Measurements from ENCODE around the gene ENOSF1.

ENOSF1 gene

GRCh38 chr18:673317-673716 lies 39.1 kb downstream of the ENOSF1 start:
- DNase-seq (no peak), ATAC-seq (no peak)

DNA sequence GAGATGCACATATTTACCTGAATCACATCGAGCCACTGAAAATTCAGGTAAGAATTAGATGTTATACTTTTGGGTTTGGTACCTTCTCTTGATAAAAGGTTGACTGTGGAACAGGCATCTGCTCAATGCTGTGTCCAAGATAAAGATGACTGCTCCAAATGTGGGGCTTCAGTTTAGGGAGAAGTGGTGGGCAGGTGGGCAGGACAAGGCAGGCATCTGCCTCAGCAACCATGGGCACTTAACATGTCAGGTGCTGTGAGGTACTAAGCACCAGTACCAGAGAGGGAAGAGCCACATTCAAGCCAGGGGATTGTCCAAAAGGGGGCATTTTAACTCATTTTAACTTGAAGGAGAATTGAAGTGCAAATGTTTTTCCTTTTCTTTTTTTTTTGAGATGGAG lies 41.0 kb downstream of the ENOSF1 start:
- no peak for DNase-seq
- ATAC-seq = no peak

DNA sequence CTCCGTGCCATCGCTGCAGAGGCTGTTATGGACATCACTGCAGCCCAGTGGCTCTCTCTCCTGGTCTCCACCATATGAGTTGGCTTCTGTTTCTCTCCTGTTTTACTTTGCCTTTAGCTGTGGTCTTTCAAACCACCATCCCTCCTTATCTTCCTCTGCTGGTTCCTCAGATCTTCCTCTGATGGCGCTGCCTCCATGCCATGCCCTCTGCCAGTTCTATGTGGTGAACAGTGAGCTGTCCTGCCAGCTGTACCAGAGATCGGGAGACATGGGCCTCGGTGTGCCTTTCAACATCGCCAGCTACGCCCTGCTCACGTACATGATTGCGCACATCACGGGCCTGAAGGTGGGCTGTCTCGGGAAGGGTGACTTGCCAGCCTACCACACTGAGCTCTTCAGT lies 41.9 kb downstream of the ENOSF1 start:
- DNase-seq = no peak
- ATAC-seq = no peak

DNA sequence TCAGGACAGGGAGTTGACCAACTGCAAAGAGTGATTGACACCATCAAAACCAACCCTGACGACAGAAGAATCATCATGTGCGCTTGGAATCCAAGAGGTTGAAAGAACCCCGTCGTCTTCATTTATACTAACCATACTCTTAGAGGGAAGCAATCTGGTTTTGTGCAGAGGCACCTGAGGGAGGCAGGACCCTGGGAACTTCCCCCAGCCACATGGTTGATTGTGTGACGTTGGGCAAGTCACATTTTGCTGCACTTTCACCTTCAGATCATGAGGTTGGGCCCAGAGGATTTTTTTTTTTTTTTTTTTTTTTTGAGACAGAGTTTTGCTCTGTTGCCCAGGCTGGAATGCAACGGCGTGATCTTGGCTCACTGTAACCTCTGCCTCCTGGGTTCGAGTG lies 43.4 kb downstream of the ENOSF1 start:
- DNase-seq = no peak
- ATAC-seq = no peak

DNA sequence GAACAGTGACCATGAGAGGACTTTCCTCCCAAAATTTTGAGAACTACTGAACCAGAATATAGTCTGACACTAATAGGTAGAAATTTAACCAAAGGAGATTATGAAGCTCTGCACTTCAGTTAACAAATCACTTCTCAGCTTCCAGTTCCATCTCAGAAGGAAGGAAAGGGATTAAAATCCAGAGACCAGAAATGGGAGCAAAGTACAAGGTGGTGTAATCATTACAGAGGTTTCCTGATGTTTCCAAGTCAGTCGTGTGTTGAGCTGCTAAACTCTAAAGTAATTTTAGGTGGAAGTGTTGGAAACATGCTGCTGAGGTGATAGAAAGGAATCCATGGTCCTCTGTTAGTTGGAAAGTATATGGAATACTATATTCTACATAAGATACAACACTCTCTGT lies 44.2 kb downstream of the ENOSF1 start:
- ATAC-seq (no peak), DNase-seq (no peak)

DNA sequence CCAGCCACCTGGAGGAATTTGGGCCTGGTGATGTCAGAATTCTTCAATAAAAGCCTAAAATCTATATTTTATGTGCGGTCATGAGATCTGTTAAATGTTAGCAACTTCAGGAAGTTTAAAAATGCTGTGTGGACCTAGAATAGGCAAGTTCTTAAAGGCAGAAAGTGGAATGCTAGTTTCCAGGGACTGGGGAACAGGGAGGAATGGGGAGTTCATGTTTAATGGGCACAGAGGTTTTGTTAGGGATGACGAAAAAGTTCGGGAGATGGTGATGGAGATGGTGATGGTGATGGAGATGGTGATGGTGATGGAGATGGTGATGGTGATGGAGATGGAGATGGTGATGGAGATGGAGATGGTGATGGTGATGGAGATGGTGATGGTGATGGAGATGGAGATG lies 45.8 kb downstream of the ENOSF1 start:
- DNase-seq = no peak
- ATAC-seq = no peak

DNA sequence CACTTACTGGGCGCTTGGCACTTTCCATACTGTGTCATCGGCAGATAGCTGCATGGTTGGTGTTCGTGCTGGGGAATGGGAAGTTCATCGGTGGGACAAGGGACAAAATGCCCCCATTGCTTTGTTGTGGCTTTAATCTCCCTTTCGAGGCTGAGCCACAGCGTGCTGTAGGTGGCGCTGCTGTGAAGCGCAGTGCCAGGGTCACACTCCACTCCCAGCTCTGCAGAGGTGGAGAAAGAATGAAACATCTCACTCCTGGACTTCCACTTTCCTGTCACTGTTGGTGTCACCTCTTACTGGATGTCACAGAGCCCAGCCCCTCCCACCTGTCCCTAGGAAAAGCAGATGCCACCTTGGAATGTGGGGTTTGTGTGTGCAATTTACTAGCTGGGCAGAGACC lies 46.3 kb downstream of the ENOSF1 start:
- ATAC-seq = no peak
- no peak for DNase-seq

GRCh38 chr18:662197-662596 lies 50.2 kb downstream of the ENOSF1 start:
- ATAC-seq = no peak

GRCh38 chr18:659597-659996 lies 52.8 kb downstream of the ENOSF1 start:
- DNase-seq (no peak), ATAC-seq (no peak)

More at GRCh38 chr18:662197-662596, 50.2 kb downstream of the ENOSF1 start:
- DNase-seq = no peak

- ATAC-seq = no peak
- no peak for DNase-seq
These were observed 53.4 kb downstream of the ENOSF1 start for GRCh38 chr18:658947-659533.

DNA sequence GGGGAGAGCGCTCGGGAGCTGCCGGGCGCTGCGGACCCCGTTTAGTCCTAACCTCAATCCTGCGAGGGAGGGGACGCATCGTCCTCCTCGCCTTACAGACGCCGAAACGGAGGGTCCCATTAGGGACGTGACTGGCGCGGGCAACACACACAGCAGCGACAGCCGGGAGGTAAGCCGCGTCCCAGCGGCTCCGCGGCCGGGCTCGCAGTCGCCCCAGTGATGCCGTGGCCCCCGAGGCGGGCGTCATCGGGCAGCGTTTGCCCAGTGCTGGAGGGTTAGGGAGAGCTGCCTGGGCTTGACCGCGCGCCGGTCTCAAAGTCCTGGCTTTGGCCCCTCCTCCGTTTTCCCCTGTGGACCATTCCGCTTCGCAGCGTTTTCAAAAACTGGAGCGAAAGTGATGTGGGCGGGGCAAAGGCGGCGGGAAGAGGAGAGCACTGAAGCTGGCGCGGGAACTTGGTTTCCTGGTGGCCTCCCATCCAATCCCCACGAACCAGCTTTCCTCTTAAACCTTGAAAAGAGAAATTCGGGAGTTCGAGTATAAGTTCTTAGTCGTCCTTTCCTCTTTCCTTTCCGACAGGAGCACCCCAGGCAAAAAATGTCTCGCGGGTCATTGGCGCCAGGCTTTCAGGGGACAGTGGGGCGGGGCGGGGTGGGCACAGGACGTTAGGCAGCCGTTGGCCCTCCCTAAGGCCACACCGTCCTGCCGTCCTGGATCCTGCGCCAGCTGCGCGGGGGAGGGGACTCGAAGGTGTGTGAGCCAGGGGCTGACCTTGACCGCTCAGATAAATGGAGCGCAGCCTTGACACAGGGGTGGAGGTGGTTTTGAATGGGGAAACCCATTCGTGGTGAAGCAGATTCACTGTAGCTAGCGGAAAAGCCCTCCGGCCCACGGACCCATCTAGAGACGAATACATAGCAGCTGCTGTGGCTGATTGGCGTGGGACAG lies 54.2 kb downstream of the ENOSF1 start:
- DNase-seq = peak; percentile 85

DNA sequence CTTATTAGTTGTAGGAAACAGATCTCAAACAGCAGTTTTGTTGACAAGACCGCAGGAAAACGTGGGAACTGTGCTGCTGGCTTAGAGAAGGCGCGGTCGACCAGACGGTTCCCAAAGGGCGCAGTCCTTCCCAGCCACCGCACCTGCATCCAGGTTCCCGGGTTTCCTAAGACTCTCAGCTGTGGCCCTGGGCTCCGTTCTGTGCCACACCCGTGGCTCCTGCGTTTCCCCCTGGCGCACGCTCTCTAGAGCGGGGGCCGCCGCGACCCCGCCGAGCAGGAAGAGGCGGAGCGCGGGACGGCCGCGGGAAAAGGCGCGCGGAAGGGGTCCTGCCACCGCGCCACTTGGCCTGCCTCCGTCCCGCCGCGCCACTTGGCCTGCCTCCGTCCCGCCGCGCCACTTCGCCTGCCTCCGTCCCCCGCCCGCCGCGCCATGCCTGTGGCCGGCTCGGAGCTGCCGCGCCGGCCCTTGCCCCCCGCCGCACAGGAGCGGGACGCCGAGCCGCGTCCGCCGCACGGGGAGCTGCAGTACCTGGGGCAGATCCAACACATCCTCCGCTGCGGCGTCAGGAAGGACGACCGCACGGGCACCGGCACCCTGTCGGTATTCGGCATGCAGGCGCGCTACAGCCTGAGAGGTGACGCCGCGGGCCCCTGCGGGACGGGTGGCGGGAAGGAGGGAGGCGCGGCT lies 55.0 kb downstream of the ENOSF1 start, which contains the start of gene TYMS:
Gene TYMS, plus strand, starts transcription at position 343 of the 690 bp plus-strand sequence. Its CDS starts 90 bp downstream, at position 433.
- ATAC-seq (peak; percentile 76), DNase-seq (peak; percentile 73)

More for the DNA sequence above, 54.2 kb downstream of the ENOSF1 start:
- ATAC-seq = peak; percentile 67

- DNase-seq (no peak), ATAC-seq (no peak)
These were observed 57.0 kb downstream of the ENOSF1 start for GRCh38 chr18:655445-655844.

DNA sequence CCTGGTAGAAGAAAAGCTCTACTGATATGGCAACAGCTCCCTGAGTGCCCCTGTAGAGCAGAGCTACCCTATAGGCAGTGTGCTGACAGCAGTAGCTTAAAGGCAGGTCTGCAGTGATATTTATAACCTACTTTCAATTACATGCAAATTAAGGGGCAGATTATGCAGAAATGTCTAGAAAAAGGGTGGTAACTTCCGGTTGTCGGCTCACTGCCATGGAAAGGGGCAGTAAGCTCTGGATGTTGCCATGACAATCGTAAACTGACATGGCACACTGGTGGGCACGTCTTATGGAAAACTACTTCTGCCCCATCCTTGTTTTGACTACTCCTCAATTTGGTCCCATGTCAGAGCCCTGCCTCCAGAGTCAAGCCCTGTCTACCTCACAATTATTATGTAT lies 57.8 kb downstream of the ENOSF1 start:
- DNase-seq = no peak
- no peak for ATAC-seq

- ATAC-seq (no peak), DNase-seq (no peak)
These were observed 58.9 kb downstream of the ENOSF1 start for GRCh38 chr18:653512-653911.

GRCh38 chr18:652131-652530 lies 60.3 kb downstream of the ENOSF1 start:
- no peak for DNase-seq
- no peak for ATAC-seq

- no peak for ATAC-seq
- no peak for DNase-seq
These were observed 62.0 kb downstream of the ENOSF1 start for GRCh38 chr18:650428-650858.

DNA sequence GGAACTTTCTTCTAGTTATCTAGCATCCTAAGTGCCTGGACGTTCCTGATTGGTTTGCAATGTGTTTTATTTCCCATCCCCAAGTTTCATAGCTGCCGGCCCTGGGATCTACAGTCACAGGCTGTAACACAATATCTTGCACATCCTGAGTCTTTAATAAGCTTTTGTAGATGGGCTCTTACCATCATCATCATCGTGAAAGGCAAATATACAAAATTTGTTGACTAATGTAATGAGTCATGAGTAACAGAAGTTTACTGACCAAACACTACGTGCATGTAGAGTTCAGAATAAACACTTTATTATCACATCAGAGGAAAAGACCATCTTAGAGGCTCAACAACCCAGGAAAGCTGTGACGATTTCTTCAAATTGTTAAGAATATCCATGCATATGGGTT lies 63.1 kb downstream of the ENOSF1 start:
- ATAC-seq (no peak), DNase-seq (no peak)

- no peak for DNase-seq
- no peak for ATAC-seq
These were observed 65.1 kb downstream of the ENOSF1 start for GRCh38 chr18:647304-647703.

GRCh38 chr18:644395-645004 lies 67.9 kb downstream of the ENOSF1 start:
- peak; percentile 23 for DNase-seq

GRCh38 chr18:641224-641623 lies 71.2 kb downstream of the ENOSF1 start:
- no peak for ATAC-seq
- DNase-seq = no peak

More at GRCh38 chr18:644395-645004, 67.9 kb downstream of the ENOSF1 start:
- peak; percentile 96 for ATAC-seq

DNA sequence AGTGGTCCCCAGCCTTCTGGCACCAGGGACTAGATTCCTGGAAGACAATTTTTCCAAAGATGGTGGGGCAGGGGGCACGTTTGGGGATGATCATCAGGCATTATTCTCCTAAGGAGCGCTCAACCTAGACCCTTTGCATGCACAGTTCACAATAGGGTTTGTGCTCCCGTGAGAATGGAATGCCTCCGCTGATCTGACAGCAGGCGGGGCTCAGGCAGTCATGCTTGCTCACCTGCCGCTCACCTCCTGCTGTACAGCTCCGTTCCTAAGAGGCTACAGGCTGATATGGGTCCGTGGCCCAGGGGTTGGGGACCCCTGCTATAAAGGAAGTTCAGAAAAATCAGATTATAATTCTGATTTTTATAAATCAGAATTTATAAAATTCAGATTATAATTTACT lies 77.3 kb downstream of the ENOSF1 start:
- no peak for ATAC-seq

More for the DNA sequence above, 77.3 kb downstream of the ENOSF1 start:
- DNase-seq = no peak

All from stimulated activated naive CD8-positive, alpha-beta T cell treated with anti-CD3 and anti-CD28 coated beads, Interleukin-15, Interleukin-2, amounts not matched to agents 100 U/mL and 50 U/mL, for 24 hours (primary cell).